ENCODE data around the gene KNDC1. TPM values are rescaled to one million over a fixed set of nuclear protein-coding genes. Genes with fewer than 3 reads are reported as not detected.
"Not testable (repeated sequence)": the region's sequence is repeated elsewhere in the genome, so short reads cannot be mapped to it uniquely, and the experiment has no call there.

KNDC1 gene
- polyA plus RNA-seq (2013, experiment 1 of 2; ENCODE audit: insufficient read length), result 0.10 TPM
- polyA plus RNA-seq (2013, experiment 2 of 2; ENCODE audit: insufficient read length), result 0.43 TPM

- DNase-seq, result no peak
Measured at GRCh38 chr10:133159950-133160825, at the start of gene KNDC1. Gene KNDC1 (plus strand): TSS chr10:133160219. CDS start chr10:133160468, 249 bp downstream.

GRCh38 chr10:133110609-133111275 lies 49.3 kb upstream of the KNDC1 start:
- DNase-seq, result no peak

GRCh38 chr10:133111640-133112039 lies 48.4 kb upstream of the KNDC1 start:
- DNase-seq, result not testable (repeated sequence)

- no peak for DNase-seq
Measured at GRCh38 chr10:133113146-133113830, 46.7 kb upstream of the KNDC1 start.

- no peak for DNase-seq
Measured at GRCh38 chr10:133113847-133114246, 46.2 kb upstream of the KNDC1 start.

- DNase-seq, result no peak
Measured at GRCh38 chr10:133114251-133114650, 45.8 kb upstream of the KNDC1 start.

- DNase-seq, result no peak
Measured at GRCh38 chr10:133114726-133115452, 45.1 kb upstream of the KNDC1 start.

GRCh38 chr10:133115453-133115842 lies 44.6 kb upstream of the KNDC1 start:
- no peak for DNase-seq

- DNase-seq, result no peak
Measured at GRCh38 chr10:133115976-133116375, 44.0 kb upstream of the KNDC1 start.

GRCh38 chr10:133116455-133116854 lies 43.6 kb upstream of the KNDC1 start:
- no peak for DNase-seq

- no peak for DNase-seq
Measured at GRCh38 chr10:133117036-133117687, 42.9 kb upstream of the KNDC1 start.

GRCh38 chr10:133117688-133118071 lies 42.3 kb upstream of the KNDC1 start:
- DNase-seq, result no peak

GRCh38 chr10:133121479-133121878 lies 38.5 kb upstream of the KNDC1 start:
- DNase-seq, result no peak

- DNase-seq, result no peak
Measured at GRCh38 chr10:133122171-133122935, 37.7 kb upstream of the KNDC1 start.

- no peak for DNase-seq
Measured at GRCh38 chr10:133123050-133123745, 36.8 kb upstream of the KNDC1 start.

- no peak for DNase-seq
Measured at GRCh38 chr10:133123746-133124356, 36.2 kb upstream of the KNDC1 start.

GRCh38 chr10:133124357-133125211 lies 35.4 kb upstream of the KNDC1 start:
- peak; percentile 12 for DNase-seq

- DNase-seq, result no peak
Measured at GRCh38 chr10:133125901-133126300, 34.1 kb upstream of the KNDC1 start.

Measured in fibroblast of skin of scalp (primary cell).